Dermis blood vessel endothelial cell (primary cell): ENCODE results near the gene SGK1. TPM values are rescaled to one million over a fixed set of nuclear protein-coding genes. Genes with fewer than 3 reads are reported as not detected.
"Not testable (repeated sequence)": the region's sequence is repeated elsewhere in the genome, so short reads cannot be mapped to it uniquely, and the experiment has no call there.

Experiments used
- DNase-seq: peaks from one replicate; pipeline ENCODE4 v3.0.0; 2010
- total RNA-seq: library from RNA; depleted of rRNA; stranded (reverse); fragments of >200 nt; gene quantifications from 2 replicates; pipeline ENCODE4 v1.2.3, GENCODE V29; 2014

The SGK1 gene
- total RNA-seq, 1 donor from 2014 or later: 111 TPM

DNA sequence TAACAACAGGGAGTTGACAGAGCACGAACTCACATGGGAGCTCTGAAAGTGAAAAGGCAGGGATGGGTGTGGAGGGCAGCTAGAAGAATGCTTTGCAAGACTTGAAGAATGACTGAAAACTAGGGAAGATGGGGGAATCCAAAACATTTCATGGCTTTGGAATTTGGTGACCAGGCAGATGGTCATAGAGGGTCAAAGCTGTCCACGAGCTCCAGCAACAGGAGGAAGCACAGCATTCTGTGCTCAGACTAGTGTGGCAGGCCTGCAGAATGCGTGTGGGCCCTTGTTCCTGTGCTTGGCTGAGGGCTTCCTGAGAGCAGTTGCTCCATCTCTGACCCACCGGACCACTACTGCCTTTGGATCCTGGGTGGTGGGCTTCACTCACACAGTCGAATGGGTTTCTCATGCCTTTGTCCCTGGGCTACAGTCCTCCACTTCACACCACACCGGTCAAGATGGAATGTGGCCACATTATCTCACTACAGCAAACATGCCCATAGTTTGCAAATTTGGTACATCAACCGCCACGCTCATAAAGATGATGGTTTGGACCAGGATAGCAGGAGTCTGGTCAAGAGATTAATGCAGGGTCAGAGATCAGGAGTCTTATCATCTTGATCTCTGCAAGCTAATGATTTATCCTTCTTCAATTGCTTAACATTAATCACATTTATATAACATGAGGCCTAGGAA lies 100.7 kb downstream of the SGK1 start:
- DNase-seq: no peak

DNA sequence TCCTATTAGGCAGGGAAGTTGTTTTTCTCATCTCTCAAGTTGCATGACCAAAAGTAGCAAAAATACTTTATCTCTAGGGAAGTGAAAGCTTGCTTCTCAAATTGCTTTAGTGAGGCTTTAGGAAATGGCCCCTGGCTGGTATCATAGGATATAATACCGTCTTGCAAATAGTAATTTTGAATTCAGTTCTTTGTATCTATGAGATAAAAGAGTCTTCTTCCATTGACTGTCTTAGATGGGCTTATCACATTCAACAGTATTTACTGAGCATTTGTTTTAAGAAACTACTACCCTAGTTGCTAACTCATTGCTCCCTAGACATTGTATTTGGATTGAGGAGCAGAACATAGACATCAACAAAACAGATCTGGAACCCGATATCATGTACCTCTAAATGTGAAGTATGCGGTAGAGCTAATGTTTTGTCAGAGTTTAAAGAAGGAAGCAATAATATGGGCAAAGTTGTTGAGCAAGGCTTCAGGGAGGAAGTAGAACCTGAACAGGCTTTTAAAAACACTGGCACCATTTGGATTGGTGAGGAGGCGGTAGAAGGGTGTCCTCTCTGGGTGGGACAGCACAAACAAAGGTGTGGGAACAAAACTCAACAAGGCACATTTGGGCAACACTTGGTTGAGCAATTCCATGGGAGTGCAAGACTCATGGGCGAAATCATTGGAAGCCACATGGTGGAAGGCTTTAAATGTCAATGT lies 101.5 kb downstream of the SGK1 start:
- no peak for DNase-seq

DNA sequence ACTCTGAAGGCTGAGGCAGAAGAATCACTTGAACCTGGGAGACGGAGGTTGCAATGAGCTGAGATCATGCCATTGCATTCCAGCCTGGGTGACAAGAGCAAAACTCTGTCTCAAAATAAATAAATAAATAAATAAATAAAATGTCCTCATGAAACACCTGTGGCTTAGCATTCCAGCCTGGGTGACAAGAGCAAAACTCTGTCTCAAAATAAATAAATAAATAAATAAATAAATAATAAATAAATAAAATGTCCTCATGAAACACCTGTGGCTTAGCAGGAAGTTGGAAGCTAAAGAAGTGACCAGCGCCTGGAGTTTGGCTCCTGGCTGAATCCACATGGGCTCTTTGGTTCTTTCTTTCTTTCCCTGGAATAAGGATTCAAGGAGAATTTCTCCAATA lies 104.5 kb downstream of the SGK1 start:
- not testable (repeated sequence) for DNase-seq

DNA sequence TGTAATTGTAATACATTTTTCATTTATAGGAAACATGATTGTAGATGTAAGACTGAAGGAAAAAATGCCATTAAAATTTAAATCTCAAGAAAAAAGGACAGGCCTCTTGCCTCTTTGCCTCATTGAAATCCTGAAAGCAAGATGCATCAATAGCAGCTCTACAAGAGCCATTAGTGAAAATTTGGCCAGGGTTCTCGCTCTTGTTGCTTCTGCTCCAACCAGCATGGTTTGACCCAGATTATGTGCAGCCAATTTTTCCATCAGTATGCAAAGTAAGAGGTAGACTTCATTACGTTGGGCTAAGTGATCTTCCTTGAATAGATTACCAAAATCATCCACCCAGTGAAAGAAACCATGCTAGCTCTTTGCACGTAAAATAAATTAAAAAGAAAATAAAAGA lies 106.6 kb downstream of the SGK1 start:
- DNase-seq: no peak

DNA sequence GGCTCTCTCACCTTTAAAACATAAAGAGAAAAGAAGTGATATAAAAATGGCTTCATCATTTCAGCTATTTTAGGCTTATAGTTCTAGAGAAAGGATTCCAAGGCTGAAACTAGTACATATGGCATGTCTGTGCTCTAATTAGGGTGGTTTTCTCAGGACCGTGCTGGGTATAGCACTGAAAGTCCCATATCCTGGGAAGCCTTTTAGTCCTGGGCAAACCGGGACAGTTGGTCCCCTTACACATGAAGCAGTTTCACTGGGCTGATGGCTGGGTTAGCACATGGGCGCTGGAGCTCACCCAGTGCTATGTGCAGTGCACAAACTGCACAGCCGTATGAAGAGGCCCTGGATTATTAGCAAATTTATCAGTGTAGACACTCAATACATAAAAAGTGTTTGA lies 110.5 kb downstream of the SGK1 start:
- DNase-seq: no peak

DNA sequence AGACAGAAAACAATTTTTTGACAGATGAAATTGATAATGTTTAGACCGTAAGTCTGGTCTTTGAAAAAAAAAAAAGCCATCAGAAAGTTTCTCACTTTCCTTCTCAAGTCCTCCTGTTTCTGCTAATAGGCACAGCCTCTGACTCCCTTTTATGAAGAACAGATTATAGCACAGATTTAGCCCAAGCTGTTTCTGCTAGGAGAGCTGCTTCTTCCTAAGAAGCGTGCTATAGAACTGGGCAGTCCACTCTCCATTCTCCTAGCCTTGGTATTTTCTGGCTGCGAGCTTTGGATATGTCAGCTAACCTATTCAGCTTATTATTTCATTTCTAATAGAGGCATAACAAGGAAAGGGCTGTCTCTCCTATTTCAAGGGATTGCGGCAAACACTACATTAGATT lies 112.5 kb downstream of the SGK1 start:
- DNase-seq: no peak

DNA sequence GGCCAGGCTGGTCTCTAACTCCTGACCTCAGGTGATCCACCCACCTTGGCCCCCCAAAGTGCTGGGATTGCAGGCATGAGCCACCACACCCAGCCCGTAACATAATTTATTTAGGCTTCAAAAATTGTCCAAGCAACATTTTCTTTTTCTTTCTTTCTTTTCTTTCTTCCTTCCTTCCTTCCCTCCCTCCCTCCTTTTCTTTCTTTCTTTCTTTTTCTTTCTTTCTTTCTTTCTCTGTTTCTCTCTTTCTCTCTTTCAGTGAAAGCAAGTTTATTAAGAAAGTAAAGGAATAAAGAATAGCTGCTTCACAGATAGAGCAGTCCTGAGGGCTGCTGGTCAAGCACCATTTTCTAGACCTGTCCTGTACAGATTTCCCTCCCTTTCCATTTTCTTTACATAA lies 113.2 kb downstream of the SGK1 start:
- DNase-seq: not testable (repeated sequence)

DNA sequence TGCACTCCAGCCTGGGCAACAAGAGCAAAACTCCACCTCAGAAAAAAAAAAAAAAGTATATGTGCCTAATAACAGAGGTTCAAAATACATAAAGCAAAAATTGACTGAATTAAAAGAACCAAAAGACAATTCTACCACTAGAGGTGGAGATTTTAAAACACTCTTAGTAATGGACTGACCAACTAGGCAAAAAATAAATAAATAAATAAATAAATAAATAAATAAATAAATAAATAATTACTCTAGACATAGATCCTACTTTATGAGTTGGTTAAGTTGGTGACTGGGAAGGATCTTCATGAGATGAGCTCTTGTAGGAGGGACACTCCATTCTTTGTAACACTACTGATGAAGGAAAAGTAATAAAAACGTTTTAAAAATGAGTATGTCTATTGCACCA lies 113.9 kb downstream of the SGK1 start:
- DNase-seq: no peak

DNA sequence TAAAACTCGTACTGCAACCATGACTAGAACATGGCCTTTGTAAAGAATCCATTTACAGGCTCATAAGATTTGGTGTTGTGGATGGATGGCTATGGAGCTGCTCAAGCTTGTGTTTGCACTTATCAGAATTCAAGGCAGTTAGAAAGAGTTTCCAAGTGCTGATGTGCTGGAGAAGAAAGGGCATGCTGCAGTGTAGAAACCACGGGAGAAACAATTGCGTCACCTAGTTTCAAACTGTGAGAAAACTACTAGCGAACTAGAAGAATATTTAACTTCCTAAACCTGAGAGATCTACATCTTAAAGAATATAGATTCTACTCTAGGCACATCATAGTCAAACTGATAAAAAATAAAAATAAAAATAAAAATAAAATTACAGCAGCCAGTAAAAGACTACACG lies 116.2 kb downstream of the SGK1 start:
- DNase-seq: no peak

DNA sequence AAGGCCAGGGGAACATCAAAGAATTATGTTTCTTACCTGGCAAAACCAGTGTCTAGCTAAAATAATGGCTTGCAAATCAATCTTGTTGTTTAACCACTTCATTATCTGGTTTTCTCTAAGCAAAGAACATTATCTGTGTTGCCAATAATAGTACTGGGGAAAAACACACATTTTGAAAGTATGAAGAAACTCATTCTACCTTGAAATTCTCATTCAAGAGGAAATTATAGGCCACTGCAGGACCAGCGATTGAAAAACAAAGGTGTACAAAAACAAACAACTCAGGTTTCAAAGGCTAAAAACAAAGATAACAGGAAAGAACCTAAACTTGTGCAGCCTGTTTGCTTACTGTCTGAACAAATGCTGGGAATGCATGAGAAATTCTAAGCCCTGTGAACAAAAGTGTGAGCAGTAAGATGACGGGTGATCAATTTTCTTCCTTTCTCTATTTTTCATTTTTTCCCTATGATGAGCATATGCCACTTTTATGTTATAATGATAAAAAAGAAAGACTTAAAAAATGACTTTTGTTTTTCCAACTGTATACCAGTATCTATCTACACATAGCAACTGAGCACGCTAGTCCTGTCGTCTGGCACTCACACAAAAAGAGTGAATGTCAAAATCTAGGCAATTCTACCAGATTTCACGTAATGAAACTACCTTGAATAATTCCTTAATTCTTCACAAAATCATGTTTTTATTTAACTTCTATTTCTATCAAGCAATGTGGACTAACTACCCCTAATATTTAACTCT lies 117.9 kb downstream of the SGK1 start:
- no peak for DNase-seq

DNA sequence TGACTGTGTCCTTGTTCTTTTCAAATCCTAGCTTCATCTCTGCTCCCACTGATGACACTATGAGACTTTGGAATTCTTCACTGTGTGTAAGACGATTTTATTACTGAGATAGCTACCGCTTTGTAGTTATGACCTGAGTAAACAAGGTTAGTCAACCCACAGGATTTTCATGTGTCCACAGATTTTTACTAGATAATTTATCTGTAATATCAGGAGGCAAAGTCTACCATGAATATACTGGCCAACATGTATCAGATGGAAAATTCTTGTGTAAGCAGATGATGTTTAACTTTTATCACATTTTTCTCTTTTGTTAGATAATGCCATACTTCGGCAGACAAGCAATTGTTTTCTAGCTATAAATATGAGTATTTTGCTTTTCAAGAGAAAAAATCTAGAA lies 119.8 kb downstream of the SGK1 start:
- DNase-seq: no peak

DNA sequence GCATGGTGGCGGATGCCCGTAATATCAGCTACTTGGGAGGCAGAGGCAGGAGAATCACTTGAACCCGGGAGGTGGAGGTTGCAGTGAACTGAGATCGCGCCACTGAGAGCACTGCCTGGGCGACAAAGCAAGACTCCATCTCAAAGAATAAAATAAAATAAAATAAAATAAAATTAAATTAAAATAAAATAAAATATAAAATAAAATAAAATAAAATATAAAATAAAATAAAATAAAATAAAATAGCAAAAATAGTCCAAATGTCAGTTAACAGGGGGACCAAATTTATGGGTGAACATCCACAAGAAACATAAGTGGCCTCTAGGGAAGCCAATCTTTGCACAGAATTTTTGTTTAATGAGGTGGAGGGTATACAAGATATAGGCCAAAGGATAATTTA lies 120.2 kb downstream of the SGK1 start:
- not testable (repeated sequence) for DNase-seq

DNA sequence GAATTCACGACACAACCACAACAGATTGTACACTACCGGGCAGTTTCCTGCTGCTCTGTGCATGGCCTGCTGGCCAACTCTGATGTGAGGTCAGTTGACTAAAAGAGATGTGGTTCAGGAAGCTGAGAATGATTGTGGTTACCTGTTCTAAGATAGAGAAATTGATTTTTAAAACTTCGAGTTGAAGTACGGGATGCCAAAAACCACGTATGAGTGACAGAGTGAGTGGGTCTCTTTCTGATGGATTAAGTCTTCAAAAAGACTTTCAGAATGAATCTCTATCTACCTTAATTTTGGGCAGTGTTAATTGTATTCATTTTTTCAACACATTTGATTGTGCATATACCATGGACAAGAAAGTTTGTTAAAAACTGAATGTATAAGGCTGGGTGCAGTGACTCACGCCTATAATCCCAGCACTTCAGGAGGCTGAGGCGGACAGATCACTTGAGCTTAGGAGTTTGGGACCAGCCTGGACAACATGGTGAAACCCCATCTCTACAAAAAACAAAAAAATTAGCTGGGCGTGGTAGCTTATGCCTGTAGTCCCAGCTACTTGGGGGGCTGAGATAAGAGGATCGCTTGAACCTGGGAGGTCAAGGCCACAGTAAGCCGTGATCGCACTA lies 121.2 kb downstream of the SGK1 start:
- no peak for DNase-seq

DNA sequence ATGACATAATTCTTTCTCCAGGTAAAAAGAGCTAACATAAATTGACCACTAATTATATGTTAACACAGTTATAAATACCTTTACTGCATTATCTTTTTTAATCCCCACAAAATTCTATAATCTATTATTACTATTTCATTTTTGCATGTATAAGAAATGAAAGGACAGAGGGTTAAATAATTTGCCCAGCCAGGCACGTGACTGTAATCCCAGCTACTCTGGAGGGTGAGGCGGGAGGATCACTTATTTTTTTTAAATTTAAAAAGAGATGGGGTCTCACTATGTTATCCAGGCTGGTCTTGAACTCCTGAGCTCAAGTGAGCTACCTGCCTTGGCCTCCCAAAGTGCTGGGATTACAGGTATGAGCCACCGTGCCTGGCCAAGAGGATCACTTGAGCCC lies 121.9 kb downstream of the SGK1 start:
- no peak for DNase-seq

DNA sequence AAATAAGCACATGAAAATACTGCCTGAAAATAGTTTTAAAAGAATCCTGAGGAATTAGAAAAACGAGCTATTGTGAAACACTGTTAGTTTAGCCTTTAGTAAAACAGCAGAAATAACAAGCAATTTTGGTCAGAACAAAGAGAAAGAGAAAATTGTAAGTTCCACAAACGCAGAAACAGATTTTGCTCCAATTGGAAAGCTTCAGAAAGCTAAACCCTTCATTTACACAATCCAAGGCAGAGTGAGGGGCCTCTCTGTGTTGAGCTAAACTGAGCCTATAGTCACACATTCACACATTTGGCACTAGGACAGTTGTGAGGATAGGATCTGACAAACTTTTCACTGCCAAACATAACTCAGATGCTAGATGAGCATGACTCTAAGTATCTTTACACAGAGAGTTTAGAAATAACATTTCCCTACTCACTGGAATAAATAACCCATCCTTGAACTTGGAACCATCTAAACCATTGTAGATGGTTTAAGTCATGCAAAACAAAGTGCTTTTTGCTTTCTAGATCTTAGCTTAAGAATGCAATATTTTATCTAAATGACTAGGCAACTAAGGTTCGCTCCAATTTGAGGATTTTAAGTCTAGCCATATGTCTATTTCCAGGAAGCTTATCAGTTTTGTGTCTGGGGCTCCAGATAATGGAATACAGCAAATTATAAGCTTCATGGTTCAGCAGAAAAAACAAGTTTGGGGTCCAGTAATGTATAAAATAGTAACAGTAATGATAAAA lies 122.6 kb downstream of the SGK1 start:
- no peak for DNase-seq

DNA sequence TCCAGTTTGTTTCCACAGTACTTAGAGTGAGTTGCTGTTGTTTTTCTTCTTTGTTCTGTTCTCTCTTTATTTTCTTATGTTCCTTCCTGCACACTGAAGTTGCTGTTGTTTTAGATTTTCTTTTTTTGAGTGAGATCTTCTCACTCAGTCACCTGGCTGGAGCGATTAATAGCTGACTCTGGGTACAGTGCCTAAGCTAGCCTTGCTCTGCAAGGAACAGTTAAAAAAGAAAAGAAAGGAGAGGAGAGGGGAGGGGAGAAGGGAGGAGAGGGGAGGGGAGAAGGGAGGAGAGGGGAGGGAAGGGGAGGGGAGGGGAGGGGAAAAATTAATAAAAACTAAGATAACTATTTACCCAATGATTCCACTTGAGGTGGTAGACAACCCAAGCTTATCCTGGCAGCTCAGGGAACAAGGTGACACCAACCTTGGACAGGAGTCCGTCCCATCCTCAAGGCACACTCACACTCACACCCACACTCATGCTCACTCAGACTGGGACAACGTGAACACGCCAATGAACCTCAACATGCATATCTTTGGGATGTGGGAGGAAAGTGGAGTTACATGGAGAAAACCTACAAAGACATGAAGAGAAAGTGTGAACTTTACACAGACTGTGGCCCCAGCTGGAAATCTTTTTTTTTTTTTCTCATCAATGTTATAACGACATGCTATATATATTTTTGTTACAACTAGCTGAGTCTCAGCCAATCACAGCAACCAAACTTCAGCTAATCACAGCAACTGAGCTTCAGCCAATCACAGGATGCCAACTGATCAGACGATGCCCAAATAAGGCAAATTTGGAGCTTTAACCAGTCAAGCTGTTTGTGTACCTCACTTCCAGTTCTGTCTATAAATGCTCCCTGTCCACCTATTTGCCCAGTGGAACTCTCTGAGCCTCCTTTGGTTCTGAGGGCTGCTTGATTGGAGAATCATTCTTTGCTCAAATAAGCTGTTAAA lies 124.1 kb downstream of the SGK1 start:
- no peak for DNase-seq

DNA sequence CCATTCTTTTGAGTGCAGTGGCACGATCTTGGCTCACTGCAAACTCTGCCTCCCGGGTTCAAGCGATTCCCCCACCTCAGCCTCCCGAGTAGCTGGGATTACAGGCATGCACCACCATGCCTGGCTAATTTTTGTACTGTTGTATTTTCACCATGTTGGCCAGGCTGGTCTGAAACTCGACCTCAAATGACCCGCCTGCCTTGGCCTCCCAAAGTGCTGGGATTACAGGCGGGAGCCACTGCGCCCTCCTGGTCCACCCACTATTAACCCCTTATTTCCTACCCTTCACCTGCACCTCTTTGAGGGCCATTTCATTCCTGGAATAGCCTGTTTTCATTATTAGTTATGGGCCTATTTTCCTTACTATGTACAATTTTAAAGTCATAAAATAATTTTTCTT lies 125.3 kb downstream of the SGK1 start:
- not testable (repeated sequence) for DNase-seq

DNA sequence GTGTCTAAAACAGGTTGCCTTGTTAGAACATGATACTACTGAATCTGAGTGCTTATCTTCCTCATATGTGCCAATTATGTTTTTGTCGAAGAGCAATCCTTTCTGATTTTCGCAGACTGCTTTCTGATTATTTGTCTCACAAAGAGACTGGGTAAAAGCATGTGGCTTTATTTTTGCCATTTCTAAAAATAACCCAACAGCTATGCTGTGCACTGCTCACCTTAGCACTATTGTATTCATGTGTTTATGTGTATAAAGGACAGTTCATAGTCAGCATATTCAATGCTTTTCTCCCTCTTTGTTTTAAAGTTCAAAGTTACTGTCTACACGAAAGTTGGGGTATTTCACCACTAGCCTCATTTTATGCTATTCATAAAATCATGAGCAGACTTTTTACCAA lies 127.0 kb downstream of the SGK1 start:
- DNase-seq: no peak

DNA sequence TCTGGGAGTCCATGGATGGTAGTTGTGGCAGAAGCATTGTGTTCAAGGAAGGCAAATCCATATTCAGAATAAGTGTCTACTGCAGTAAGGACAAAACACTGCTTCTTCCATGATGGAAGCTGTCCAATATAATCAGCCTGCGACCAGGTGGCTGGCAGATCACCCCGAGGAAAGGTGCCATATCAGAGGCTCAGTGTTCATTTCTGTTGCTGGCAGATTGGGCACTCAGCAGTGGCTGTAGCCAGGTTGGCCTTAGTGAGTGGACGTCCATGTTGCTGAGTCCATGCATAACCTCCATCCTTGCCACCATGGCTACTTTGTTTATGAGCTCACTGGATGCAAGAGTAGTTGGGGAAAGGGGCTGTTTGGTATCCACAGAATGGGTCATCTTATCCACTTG lies 130.2 kb downstream of the SGK1 start:
- DNase-seq: no peak

DNA sequence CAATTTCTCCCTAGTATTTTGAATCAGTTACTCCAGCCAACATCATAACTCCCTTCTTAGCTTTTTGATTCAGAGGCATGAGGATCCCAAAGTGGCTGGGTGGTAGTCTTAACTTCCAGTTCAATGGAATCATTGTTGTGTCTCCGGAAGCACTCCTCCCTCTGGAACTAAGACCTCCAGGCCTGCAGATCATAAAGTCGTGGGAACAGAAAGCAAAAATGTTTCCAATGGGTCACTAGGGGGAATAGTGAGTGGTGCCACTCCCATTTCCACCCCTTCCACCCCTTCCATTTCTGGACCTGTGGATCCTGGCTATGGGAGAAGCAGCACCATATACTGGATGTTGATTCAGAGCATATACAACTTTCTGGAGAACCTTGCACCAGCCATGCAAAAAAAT lies 130.8 kb downstream of the SGK1 start:
- no peak for DNase-seq

DNA sequence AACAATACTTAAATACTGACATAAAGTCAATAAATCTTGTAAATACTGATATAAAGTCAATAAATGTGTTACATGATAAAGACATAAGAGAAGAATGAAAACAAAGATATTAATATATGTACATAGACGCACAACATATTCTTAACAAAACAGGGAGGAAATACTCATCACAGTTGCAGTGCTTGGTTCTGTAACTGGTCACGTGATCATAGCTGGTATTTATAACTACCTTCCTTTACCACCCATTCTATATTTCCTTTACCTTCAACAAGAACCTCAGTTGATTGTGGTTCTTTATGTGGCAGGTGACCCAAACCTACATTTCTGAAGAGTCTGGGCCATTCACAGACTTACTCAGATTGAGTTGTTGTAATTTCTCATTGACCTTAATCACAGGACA lies 131.6 kb downstream of the SGK1 start:
- DNase-seq: no peak
